Activated CD8-positive, alpha-beta memory T cell treated with anti-CD3 and anti-CD28 coated beads, Interleukin-2, amount 50 U/mL, for 1 hour (primary cell): ENCODE data around the gene C16orf87.
"Not testable (repeated sequence)": the region's sequence is repeated elsewhere in the genome, so short reads cannot be mapped to it uniquely, and the experiment has no call there.

Source experiments
- DNase-seq: peaks from one replicate; pipeline ENCODE4 v3.0.0-alpha.2; 2020; ENCODE audit errors: extremely low read depth

Gene C16orf87

GRCh38 chr16:46830902-46831647, at the start of gene C16orf87:
Gene C16orf87 (minus strand): TSS chr16:46831180. CDS start chr16:46831149, 31 bp downstream.
- peak; percentile 65 for DNase-seq

- no peak for DNase-seq
Observed at GRCh38 chr16:46875243-46875642, 44.3 kb upstream of the C16orf87 start.

GRCh38 chr16:46873201-46873600, 42.2 kb upstream of the C16orf87 start:
- no peak for DNase-seq

- DNase-seq: no peak
Observed at GRCh38 chr16:46871597-46871996, 40.6 kb upstream of the C16orf87 start.

- DNase-seq: not testable (repeated sequence)
Observed at GRCh38 chr16:46868891-46869290, 37.9 kb upstream of the C16orf87 start.

- DNase-seq: not testable (repeated sequence)
Observed at GRCh38 chr16:46867486-46867885, 36.5 kb upstream of the C16orf87 start.

- no peak for DNase-seq
Observed at GRCh38 chr16:46866286-46866685, 35.3 kb upstream of the C16orf87 start.

GRCh38 chr16:46862555-46863447, 31.8 kb upstream of the C16orf87 start:
- no peak for DNase-seq

- DNase-seq: no peak
Observed at GRCh38 chr16:46859719-46860152, 28.8 kb upstream of the C16orf87 start.

- no peak for DNase-seq
Observed at GRCh38 chr16:46858151-46858550, 27.2 kb upstream of the C16orf87 start.

- DNase-seq: no peak
Observed at GRCh38 chr16:46857368-46857945, 26.5 kb upstream of the C16orf87 start.

GRCh38 chr16:46855389-46855788, 24.4 kb upstream of the C16orf87 start:
- no peak for DNase-seq

GRCh38 chr16:46854846-46855245, 23.9 kb upstream of the C16orf87 start:
- DNase-seq: no peak

- no peak for DNase-seq
Observed at GRCh38 chr16:46853713-46854443, 22.9 kb upstream of the C16orf87 start.

GRCh38 chr16:46852130-46852529, 21.1 kb upstream of the C16orf87 start:
- no peak for DNase-seq

GRCh38 chr16:46850619-46851555, 19.9 kb upstream of the C16orf87 start:
- DNase-seq: no peak

GRCh38 chr16:46848768-46849764, 18.1 kb upstream of the C16orf87 start:
- no peak for DNase-seq

- DNase-seq: no peak
Observed at GRCh38 chr16:46845952-46846351, 15.0 kb upstream of the C16orf87 start.

GRCh38 chr16:46844771-46845170, 13.8 kb upstream of the C16orf87 start:
- DNase-seq: no peak
